ENCODE data around the gene ZNF200.
A peak's percentile ranks its signal among the peaks of the same experiment; 100 is the strongest.
"Not testable (repeated sequence)": the region's sequence is repeated elsewhere in the genome, so short reads cannot be mapped to it uniquely, and the experiment has no call there.

The ZNF200 gene

GRCh38 chr16:3197694-3198333 is 37.1 kb downstream of the ZNF200 start:
- not testable (repeated sequence) for H3K9me3 ChIP-seq (ENCODE audit: control insufficient read depth, low read length); H3K27ac ChIP-seq (ENCODE audit: low read depth, low read length, severe bottlenecking); H3K4me1 ChIP-seq (ENCODE audit: control insufficient read depth, insufficient read depth, low read length, poor library complexity, severe bottlenecking); H3K4me3 ChIP-seq (ENCODE audit: extremely low read depth, insufficient read depth, low read length, poor library complexity, severe bottlenecking); H3K36me3 ChIP-seq (ENCODE audit: control insufficient read depth, insufficient read depth, low read length)
- WGBS, 2 experiments (ENCODE audit: insufficient coverage in 2 of 2): 41 to 50% methylated on average over 3 of the region's 3 CpGs

DNA sequence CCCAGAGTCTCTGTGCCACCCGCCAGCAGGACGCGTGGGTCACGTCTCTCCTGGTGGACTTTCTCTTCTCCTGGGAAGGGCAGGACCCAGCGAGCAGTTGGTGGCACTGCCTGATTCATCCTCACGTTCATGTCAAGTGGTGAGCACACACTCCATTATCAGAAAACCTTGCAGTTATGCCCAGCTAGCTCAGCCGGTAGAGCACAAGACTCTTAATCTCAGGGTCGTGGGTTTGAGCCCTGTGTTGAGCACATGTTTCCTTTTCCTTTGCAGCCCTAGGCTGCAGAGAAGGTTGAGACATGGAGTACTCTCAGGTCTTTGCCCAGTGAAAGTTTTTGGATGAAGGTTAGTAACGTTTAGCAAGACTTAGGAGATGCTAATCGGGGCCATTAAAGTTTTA is 39.0 kb downstream of the ZNF200 start:
- Histone ChIP-seq H3K27ac (ENCODE audit: low read depth, low read length, severe bottlenecking) (no peak overlapping the region), H3K9me3 (ENCODE audit: control insufficient read depth, low read length) (no peaks in the 10 kb centered on the region), H3K4me3 (ENCODE audit: extremely low read depth, insufficient read depth, low read length, poor library complexity, severe bottlenecking) (no peak overlapping the region), H3K36me3 (ENCODE audit: control insufficient read depth, insufficient read depth, low read length) (no peaks in the 10 kb centered on the region), H3K4me1 (ENCODE audit: control insufficient read depth, insufficient read depth, low read length, poor library complexity, severe bottlenecking) (no peaks in the 10 kb centered on the region)
- 56 to 57% methylated on average over 8 of the region's 10 CpGs for WGBS, 2 experiments (ENCODE audit: insufficient coverage in 2 of 2)

GRCh38 chr16:3194792-3195191 is 40.2 kb downstream of the ZNF200 start:
- WGBS, 2 experiments (ENCODE audit: insufficient coverage in 2 of 2): 90 to 92% methylated on average over 19 to 20 of the region's 20 CpGs
- no peak overlapping the region for H3K4me3 ChIP-seq (ENCODE audit: extremely low read depth, insufficient read depth, low read length, poor library complexity, severe bottlenecking)

GRCh38 chr16:3193221-3194212 is 41.4 kb downstream of the ZNF200 start:
- Histone ChIP-seq H3K9me3 (ENCODE audit: control insufficient read depth, low read length) (no peaks in the 10 kb centered on the region), H3K4me1 (ENCODE audit: control insufficient read depth, insufficient read depth, low read length, poor library complexity, severe bottlenecking) (no peaks in the 10 kb centered on the region), H3K36me3 (ENCODE audit: control insufficient read depth, insufficient read depth, low read length) (no peaks in the 10 kb centered on the region), H3K4me3 (ENCODE audit: extremely low read depth, insufficient read depth, low read length, poor library complexity, severe bottlenecking) (no peak overlapping the region), H3K27ac (ENCODE audit: low read depth, low read length, severe bottlenecking) (no peak overlapping the region)
- 80 to 86% methylated on average over 45 to 46 of the region's 49 CpGs for WGBS, 2 experiments (ENCODE audit: insufficient coverage in 2 of 2)

More at GRCh38 chr16:3194792-3195191, 40.2 kb downstream of the ZNF200 start:
- no peak overlapping the region for H3K27ac ChIP-seq (ENCODE audit: low read depth, low read length, severe bottlenecking)
- no peaks in the 10 kb centered on the region for H3K9me3 ChIP-seq (ENCODE audit: control insufficient read depth, low read length)
- H3K36me3 ChIP-seq (ENCODE audit: control insufficient read depth, insufficient read depth, low read length): no peaks in the 10 kb centered on the region
- no peaks in the 10 kb centered on the region for H3K4me1 ChIP-seq (ENCODE audit: control insufficient read depth, insufficient read depth, low read length, poor library complexity, severe bottlenecking)

- 82 to 85% methylated on average over 32 to 33 of the region's 36 CpGs for WGBS, 2 experiments (ENCODE audit: insufficient coverage in 2 of 2)
- Histone ChIP-seq H3K4me1 (ENCODE audit: control insufficient read depth, insufficient read depth, low read length, poor library complexity, severe bottlenecking) (no peaks in the 10 kb centered on the region), H3K27ac (ENCODE audit: low read depth, low read length, severe bottlenecking) (no peak overlapping the region), H3K9me3 (ENCODE audit: control insufficient read depth, low read length) (no peaks in the 10 kb centered on the region), H3K4me3 (ENCODE audit: extremely low read depth, insufficient read depth, low read length, poor library complexity, severe bottlenecking) (no peak overlapping the region), H3K36me3 (ENCODE audit: control insufficient read depth, insufficient read depth, low read length) (no peaks in the 10 kb centered on the region)
Observed at GRCh38 chr16:3192476-3193019, 42.4 kb downstream of the ZNF200 start.

GRCh38 chr16:3190949-3191353 is 44.0 kb downstream of the ZNF200 start:
- no peak overlapping the region for H3K27ac ChIP-seq (ENCODE audit: low read depth, low read length, severe bottlenecking)
- H3K36me3 ChIP-seq (ENCODE audit: control insufficient read depth, insufficient read depth, low read length): no peaks in the 10 kb centered on the region
- 3% methylated on average over 11 to 14 of the region's 16 CpGs for WGBS, 2 experiments (ENCODE audit: insufficient coverage in 2 of 2)
- H3K4me3 ChIP-seq (ENCODE audit: extremely low read depth, insufficient read depth, low read length, poor library complexity, severe bottlenecking): peak overlapping the region; percentile 36
- no peaks in the 10 kb centered on the region for H3K9me3 ChIP-seq (ENCODE audit: control insufficient read depth, low read length)
- no peaks in the 10 kb centered on the region for H3K4me1 ChIP-seq (ENCODE audit: control insufficient read depth, insufficient read depth, low read length, poor library complexity, severe bottlenecking)

DNA sequence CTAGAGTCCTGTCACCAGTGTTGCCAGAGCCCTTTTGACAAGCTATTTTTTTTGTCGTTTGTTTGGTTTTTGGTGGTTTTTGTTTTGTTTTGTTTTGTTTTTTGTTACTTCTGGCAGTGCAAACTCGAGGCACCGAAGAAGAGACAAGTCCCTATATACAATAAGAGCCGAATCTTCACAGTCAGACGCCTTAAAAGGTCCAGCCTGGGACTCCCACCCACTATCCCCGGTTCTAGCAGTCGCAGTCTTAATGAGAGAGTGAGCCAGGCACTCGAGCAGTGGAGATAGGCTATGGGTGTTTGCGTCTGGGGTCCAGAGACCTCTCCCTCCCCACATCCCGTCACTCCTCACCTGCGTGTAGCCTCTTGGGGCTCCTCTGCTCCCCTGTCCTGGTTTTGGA is 45.1 kb downstream of the ZNF200 start:
- Histone ChIP-seq H3K27ac (ENCODE audit: low read depth, low read length, severe bottlenecking) (no peak overlapping the region), H3K4me1 (ENCODE audit: control insufficient read depth, insufficient read depth, low read length, poor library complexity, severe bottlenecking) (no peaks in the 10 kb centered on the region), H3K36me3 (ENCODE audit: control insufficient read depth, insufficient read depth, low read length) (no peaks in the 10 kb centered on the region), H3K4me3 (ENCODE audit: extremely low read depth, insufficient read depth, low read length, poor library complexity, severe bottlenecking) (peak overlapping the region; percentile 64), H3K9me3 (ENCODE audit: control insufficient read depth, low read length) (no peaks in the 10 kb centered on the region)
- 5 to 16% methylated on average over 2 to 6 of the region's 11 CpGs for WGBS, 2 experiments (ENCODE audit: insufficient coverage in 2 of 2)

DNA sequence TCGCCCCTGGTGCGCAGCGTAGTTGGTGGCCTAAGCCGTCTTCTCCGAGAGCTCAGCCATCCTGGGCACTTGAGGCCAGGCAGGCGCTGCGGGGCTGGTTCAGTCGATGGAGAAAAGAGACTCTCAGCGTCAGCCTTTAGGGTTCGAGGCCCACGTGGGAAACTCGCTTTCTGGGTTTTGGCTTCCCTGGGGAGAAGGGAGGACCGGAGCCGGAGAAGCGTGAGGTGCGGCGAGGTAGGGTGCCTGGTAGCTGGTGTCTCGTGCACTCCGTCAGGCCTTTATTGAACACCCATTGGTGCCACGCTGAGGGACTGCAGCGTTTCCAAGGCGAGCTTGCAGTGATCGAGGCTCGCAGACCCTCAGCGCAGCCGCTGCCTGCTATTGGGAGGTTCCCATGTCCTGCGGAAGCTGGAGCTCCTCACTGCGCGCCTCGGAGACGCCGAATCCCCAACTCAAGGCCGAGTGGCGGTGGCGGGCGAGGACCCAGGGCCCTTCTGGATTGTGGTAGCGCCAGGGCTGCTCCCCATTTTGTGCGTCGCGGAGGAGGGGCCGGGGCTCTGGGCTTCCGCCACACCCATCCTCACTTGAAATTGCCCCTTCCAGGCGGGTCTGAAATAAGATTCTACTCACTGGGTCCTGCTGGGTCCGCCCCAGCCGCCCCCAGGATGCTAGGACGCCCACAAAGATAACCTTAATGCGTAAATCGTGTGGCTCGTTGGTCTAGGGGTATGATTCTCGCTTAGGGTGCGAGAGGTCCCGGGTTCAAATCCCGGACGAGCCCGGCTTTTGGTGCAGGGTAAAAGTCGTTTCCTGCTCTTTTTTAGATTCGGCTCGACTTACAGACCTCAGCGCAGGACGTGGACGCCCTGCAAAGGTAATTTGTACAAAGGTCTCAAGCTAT is 45.8 kb downstream of the ZNF200 start:
- peak overlapping the region; percentile 64 for H3K4me3 ChIP-seq (ENCODE audit: extremely low read depth, insufficient read depth, low read length, poor library complexity, severe bottlenecking)
- no peaks in the 10 kb centered on the region for H3K36me3 ChIP-seq (ENCODE audit: control insufficient read depth, insufficient read depth, low read length)
- no peak overlapping the region for H3K27ac ChIP-seq (ENCODE audit: low read depth, low read length, severe bottlenecking)
- no peaks in the 10 kb centered on the region for H3K4me1 ChIP-seq (ENCODE audit: control insufficient read depth, insufficient read depth, low read length, poor library complexity, severe bottlenecking)
- H3K9me3 ChIP-seq (ENCODE audit: control insufficient read depth, low read length): no peaks in the 10 kb centered on the region
- 0 to 1% methylated on average over 58 to 60 of the region's 61 CpGs for WGBS, 2 experiments (ENCODE audit: insufficient coverage in 2 of 2)

DNA sequence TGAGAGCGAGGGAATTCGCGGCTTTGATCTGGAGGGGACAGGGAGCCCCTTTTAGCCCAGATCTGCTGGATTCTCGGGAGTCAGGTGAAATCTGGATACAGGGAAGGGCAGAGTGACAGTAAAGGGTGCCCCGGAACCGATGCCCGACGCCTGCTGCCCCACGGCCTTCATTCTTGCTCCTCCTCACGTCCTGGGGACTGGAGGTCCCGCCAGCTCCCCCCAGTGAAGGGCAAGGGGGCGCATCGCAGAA is 46.4 kb downstream of the ZNF200 start:
- peak overlapping the region; percentile 64 for H3K4me3 ChIP-seq (ENCODE audit: extremely low read depth, insufficient read depth, low read length, poor library complexity, severe bottlenecking)
- H3K27ac ChIP-seq (ENCODE audit: low read depth, low read length, severe bottlenecking): no peak overlapping the region
- WGBS, 2 experiments (ENCODE audit: insufficient coverage in 2 of 2): 0% methylated on average over 9 to 13 of the region's 13 CpGs
- no peaks in the 10 kb centered on the region for H3K4me1 ChIP-seq (ENCODE audit: control insufficient read depth, insufficient read depth, low read length, poor library complexity, severe bottlenecking)
- H3K9me3 ChIP-seq (ENCODE audit: control insufficient read depth, low read length): no peaks in the 10 kb centered on the region
- H3K36me3 ChIP-seq (ENCODE audit: control insufficient read depth, insufficient read depth, low read length): no peaks in the 10 kb centered on the region

Data from mesodermal cell (in vitro differentiated cells).